Measurements from ENCODE around the gene TIMP3. TPM values are rescaled to one million over a fixed set of nuclear protein-coding genes. Genes with fewer than 3 reads are reported as not detected.

Gene TIMP3
- total RNA-seq, 2 experiments from 2014 or later, result not detected

DNA sequence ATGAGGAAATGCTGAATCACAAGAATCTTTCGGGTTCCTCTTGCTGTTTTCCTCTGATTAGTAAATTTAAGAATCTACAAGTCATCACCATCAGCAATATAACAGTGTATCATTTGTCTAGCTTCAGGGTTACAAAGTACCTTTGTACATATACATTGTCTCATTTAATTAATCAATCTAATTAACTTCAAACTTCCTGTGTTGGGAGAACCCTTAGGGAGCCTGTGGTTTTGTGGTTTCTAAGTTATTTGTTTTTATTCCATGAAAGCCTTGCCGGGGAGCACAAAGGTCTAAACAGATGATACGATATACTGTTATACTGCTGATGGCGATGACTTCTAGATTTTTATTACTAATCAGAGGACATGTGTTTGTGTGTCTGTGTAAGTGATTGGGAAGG, 41.0 kb downstream of the TIMP3 start:
- ChIA-PET CTCF (no interaction called here), POLR2A (no interaction called here)
- no peak overlapping the region for H3K27ac Mint-ChIP-seq
- H3K27me3 Mint-ChIP-seq, result peaks cover 12% of the 10 kb centered on the region
- no peaks in the 10 kb centered on the region for H3K36me3 Mint-ChIP-seq
- intact Hi-C loops (cut with micrococcal nuclease), result no loop called here
- no peaks in the 10 kb centered on the region for H3K9me3 Mint-ChIP-seq
- no peak overlapping the region for H3K4me3 Mint-ChIP-seq
- no peak for DNase-seq
- H3K4me1 Mint-ChIP-seq (ENCODE audit: low read depth), result no peaks in the 10 kb centered on the region

DNA sequence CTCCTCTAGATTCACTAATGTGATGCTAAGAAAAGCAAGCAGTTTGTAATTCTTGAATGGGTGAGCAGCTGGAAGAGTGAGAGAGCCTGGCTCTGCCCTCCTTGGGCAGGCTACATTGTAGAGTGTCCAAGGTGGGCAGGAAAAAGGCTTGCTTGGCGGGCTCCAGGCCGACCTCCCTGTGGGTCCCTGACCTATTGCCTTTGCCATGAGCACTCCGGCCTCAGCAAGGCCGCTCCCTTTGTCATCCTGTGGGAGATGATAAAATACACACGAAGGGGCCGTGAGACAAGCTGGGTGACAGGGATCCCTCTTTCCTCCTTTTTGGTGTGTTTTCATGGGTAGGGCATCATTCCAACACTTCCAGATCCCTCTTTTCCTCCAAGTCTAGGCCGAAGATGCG, 41.8 kb downstream of the TIMP3 start:
- DNase-seq, result no peak
- Mint-ChIP-seq H3K36me3 (no peaks in the 10 kb centered on the region), H3K4me3 (no peak overlapping the region), H3K27ac (no peak overlapping the region), H3K4me1 (ENCODE audit: low read depth) (no peaks in the 10 kb centered on the region), H3K27me3 (peaks cover 12% of the 10 kb centered on the region), H3K9me3 (no peaks in the 10 kb centered on the region)
- intact Hi-C loops (cut with micrococcal nuclease), result no loop called here
- ChIA-PET POLR2A (no interaction called here), CTCF (no interaction called here)

DNA sequence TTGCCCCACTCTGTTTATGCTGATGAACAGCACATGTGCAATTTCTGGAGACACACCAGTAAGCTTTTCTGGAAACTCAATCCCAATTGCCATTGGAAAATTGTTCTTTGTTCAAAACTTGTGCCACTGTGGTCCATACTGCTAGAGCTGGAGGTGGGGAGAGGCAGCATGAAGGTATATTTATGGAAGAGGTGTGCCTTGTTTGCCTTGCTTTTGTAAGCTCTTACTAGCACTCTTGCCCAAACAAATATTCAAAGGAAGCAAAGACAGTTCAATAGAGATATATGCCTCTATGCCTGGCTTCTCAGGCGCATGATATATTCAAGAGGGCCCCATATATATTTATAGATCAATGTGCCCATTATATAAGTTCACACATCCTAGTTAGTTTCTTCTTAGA, 42.7 kb downstream of the TIMP3 start:
- CTCF ChIA-PET, result no interaction called here
- Mint-ChIP-seq H3K4me3 (no peak overlapping the region), H3K4me1 (ENCODE audit: low read depth) (no peaks in the 10 kb centered on the region), H3K9me3 (no peaks in the 10 kb centered on the region), H3K36me3 (no peaks in the 10 kb centered on the region), H3K27ac (no peak overlapping the region), H3K27me3 (peaks cover 12% of the 10 kb centered on the region)
- intact Hi-C loops (cut with micrococcal nuclease), result no loop called here
- DNase-seq, result no peak
- POLR2A ChIA-PET, result no interaction called here

- H3K4me1 Mint-ChIP-seq (ENCODE audit: low read depth), result no peaks in the 10 kb centered on the region
- no peaks in the 10 kb centered on the region for H3K9me3 Mint-ChIP-seq
- intact Hi-C loops (cut with micrococcal nuclease), result no loop called here
- ChIA-PET CTCF (no interaction called here), POLR2A (no interaction called here)
- H3K27me3 Mint-ChIP-seq, result peaks cover 12% of the 10 kb centered on the region
- H3K4me3 Mint-ChIP-seq, result no peak overlapping the region
- no peak overlapping the region for H3K27ac Mint-ChIP-seq
- H3K36me3 Mint-ChIP-seq, result no peaks in the 10 kb centered on the region
- no peak for DNase-seq
Observed at GRCh38 chr22:32846780-32847491, 45.4 kb downstream of the TIMP3 start.

- Mint-ChIP-seq H3K4me1 (ENCODE audit: low read depth) (no peaks in the 10 kb centered on the region), H3K4me3 (no peak overlapping the region), H3K36me3 (no peaks in the 10 kb centered on the region), H3K9me3 (no peaks in the 10 kb centered on the region), H3K27ac (no peak overlapping the region), H3K27me3 (peaks cover 10% of the 10 kb centered on the region)
- CTCF ChIA-PET, result no interaction called here
- no peak for DNase-seq
- intact Hi-C loops (cut with micrococcal nuclease), result no loop called here
- POLR2A ChIA-PET, result no interaction called here
Observed at GRCh38 chr22:32848226-32848625, 46.7 kb downstream of the TIMP3 start.

GRCh38 chr22:32849501-32849900, 48.0 kb downstream of the TIMP3 start:
- CTCF ChIA-PET, result no interaction called here
- H3K4me1 Mint-ChIP-seq (ENCODE audit: low read depth), result no peaks in the 10 kb centered on the region
- intact Hi-C loops (cut with micrococcal nuclease), result no loop called here
- H3K4me3 Mint-ChIP-seq, result no peak overlapping the region
- POLR2A ChIA-PET, result no interaction called here
- no peaks in the 10 kb centered on the region for H3K36me3 Mint-ChIP-seq
- H3K9me3 Mint-ChIP-seq, result no peaks in the 10 kb centered on the region
- DNase-seq, result no peak
- peaks cover 6% of the 10 kb centered on the region for H3K27me3 Mint-ChIP-seq
- H3K27ac Mint-ChIP-seq, result no peak overlapping the region

- Mint-ChIP-seq H3K36me3 (no peaks in the 10 kb centered on the region), H3K9me3 (no peaks in the 10 kb centered on the region), H3K27ac (no peak overlapping the region), H3K4me3 (no peak overlapping the region), H3K4me1 (ENCODE audit: low read depth) (no peaks in the 10 kb centered on the region), H3K27me3 (peaks cover 6% of the 10 kb centered on the region)
- no peak for DNase-seq
- ChIA-PET POLR2A (no interaction called here), CTCF (no interaction called here)
- intact Hi-C loops (cut with micrococcal nuclease), result no loop called here
Observed at GRCh38 chr22:32850157-32850556, 48.7 kb downstream of the TIMP3 start.

DNA sequence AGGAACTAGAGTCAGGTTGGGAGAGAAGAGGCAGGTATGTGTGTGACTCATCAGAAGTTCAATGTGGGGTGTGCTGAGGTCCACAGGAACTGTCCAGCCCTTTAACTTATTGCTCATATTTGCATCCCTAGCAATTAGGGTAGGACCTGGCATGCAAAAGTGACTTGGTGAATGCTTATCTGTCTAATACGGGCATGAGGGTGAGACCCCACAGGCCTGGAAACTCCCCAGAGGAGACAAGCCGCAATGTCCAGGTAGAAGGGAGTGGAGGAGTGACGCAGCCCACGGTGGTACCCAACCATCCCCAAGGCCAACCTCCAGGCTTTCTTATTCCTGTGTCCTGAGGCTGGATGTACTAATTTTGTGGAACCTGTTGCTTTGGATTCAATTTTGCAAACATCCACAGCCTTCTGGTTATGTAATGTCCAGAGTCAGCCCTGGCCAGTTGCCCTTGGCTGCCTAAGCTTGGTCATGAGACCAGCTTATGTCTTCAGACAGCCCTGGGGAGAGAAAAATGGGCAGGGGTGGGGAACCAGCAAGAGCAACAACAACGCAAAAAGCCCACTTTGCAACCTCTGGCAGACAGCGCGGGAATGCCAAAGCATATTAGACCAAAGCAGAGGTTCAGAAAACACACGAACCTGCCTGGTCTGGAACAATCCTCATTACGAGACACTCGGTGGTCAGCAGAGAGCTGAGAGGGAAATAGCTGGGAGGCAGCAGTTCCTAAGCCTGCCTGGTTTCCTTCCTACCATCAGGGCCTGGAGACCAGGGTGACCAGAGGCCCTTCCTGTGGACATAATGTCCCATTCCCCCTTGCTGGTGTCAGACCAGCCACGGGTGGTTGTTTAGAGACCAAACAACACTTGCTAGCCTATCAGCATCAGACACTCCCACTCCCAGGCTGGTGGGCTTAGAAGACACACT, 49.3 kb downstream of the TIMP3 start:
- Mint-ChIP-seq H3K27ac (no peak overlapping the region), H3K36me3 (no peaks in the 10 kb centered on the region), H3K27me3 (peaks cover 3% of the 10 kb centered on the region), H3K9me3 (no peaks in the 10 kb centered on the region), H3K4me3 (no peak overlapping the region), H3K4me1 (ENCODE audit: low read depth) (no peaks in the 10 kb centered on the region)
- POLR2A ChIA-PET, result no interaction called here
- intact Hi-C loops (cut with micrococcal nuclease), result no loop called here
- no peak for DNase-seq
- CTCF ChIA-PET, result no interaction called here

GRCh38 chr22:32852395-32853251, 51.1 kb downstream of the TIMP3 start:
- no peaks in the 10 kb centered on the region for H3K9me3 Mint-ChIP-seq
- H3K36me3 Mint-ChIP-seq, result no peaks in the 10 kb centered on the region
- H3K4me1 Mint-ChIP-seq (ENCODE audit: low read depth), result no peaks in the 10 kb centered on the region
- H3K27me3 Mint-ChIP-seq, result no peaks in the 10 kb centered on the region
- intact Hi-C loops (cut with micrococcal nuclease), result no loop called here
- POLR2A ChIA-PET, result no interaction called here
- no peak overlapping the region for H3K4me3 Mint-ChIP-seq
- CTCF ChIA-PET, result interaction anchor here (1.5 kb wide), 1 partner anchor 56 kb away, joined by 4 read pairs; no protein-coding TSS in a partner anchor
- DNase-seq, result no peak
- H3K27ac Mint-ChIP-seq, result no peak overlapping the region

DNA sequence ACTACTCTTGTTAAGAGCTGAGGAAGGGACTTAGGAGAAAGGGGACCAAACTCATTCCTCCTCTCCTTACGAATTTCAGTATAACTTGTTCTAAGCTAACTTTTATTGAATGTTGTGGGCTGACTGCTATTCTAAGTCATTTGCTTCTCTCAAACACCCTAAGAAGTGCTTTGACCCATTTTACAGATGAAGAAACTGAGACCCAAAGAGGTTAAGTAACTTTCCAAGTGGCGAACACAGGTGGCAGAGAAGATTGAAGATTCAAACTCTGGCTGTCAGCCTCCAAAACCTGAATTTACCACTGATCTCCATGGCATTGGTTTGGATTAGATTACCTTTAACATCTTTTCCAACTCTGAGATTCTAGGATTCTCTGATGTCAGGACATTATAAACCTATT, 52.2 kb downstream of the TIMP3 start:
- ChIA-PET POLR2A (no interaction called here), CTCF (interaction anchor here (1.5 kb wide), 1 partner anchor 57 kb away, joined by 4 read pairs; no protein-coding TSS in a partner anchor)
- no peaks in the 10 kb centered on the region for H3K27me3 Mint-ChIP-seq
- intact Hi-C loops (cut with micrococcal nuclease), result no loop called here
- no peak overlapping the region for H3K4me3 Mint-ChIP-seq
- no peaks in the 10 kb centered on the region for H3K36me3 Mint-ChIP-seq
- no peak overlapping the region for H3K27ac Mint-ChIP-seq
- H3K4me1 Mint-ChIP-seq (ENCODE audit: low read depth), result no peaks in the 10 kb centered on the region
- H3K9me3 Mint-ChIP-seq, result no peaks in the 10 kb centered on the region
- no peak for DNase-seq

DNA sequence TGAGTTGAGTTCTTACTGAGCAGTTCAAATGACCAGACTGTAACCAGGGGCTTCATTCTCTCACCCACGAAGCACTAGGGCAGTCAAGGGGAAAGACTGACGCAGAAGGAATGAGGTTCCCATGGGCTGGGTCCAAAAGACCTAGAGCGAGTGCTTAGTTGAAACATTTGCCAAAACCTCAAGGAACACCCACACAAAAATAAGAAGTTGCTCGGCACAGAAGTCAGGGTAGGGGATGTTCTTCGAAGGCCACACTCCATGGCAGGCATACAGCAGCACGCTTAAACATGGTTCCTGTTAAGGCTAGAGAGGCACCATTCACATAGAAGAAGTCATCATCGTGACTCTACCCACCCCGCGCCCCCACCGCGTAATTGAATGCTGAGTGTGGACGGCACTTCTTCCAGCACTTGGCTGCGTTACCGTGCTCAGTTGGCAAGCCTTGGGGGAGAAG, 52.9 kb downstream of the TIMP3 start:
- Mint-ChIP-seq H3K4me1 (ENCODE audit: low read depth) (no peaks in the 10 kb centered on the region), H3K9me3 (no peaks in the 10 kb centered on the region), H3K27ac (no peak overlapping the region), H3K36me3 (no peaks in the 10 kb centered on the region), H3K27me3 (no peaks in the 10 kb centered on the region), H3K4me3 (no peak overlapping the region)
- ChIA-PET CTCF (interaction anchor here (1.5 kb wide), 1 partner anchor 58 kb away, joined by 4 read pairs; no protein-coding TSS in a partner anchor), POLR2A (no interaction called here)
- no peak for DNase-seq
- intact Hi-C loops (cut with micrococcal nuclease), result no loop called here

- Mint-ChIP-seq H3K27me3 (no peaks in the 10 kb centered on the region), H3K9me3 (no peaks in the 10 kb centered on the region), H3K4me3 (no peak overlapping the region), H3K4me1 (ENCODE audit: low read depth) (no peaks in the 10 kb centered on the region), H3K36me3 (no peaks in the 10 kb centered on the region), H3K27ac (no peak overlapping the region)
- no peak for DNase-seq
- ChIA-PET POLR2A (no interaction called here), CTCF (no interaction called here)
- intact Hi-C loops (cut with micrococcal nuclease), result no loop called here
Observed at GRCh38 chr22:32855045-32855756, 53.7 kb downstream of the TIMP3 start.

Data from activated CD4-positive, alpha-beta memory T cell treated with anti-CD3 and anti-CD28 coated beads for 36 hours (primary cell).